ENCODE results near the gene NKAIN4.
"Not testable (repeated sequence)": the region's sequence is repeated elsewhere in the genome, so short reads cannot be mapped to it uniquely, and the experiment has no call there.

The NKAIN4 gene

GRCh38 chr20:63253438-63254231 lies 628 bp downstream of the NKAIN4 start:
- Mint-ChIP-seq H3K36me3 (ENCODE audit: insufficient read depth) (no peaks in the 10 kb centered on the region), H3K4me3 (peak overlapping the region; percentile 18 to 22), H3K27ac (no peak overlapping the region), H3K27me3 (peaks cover 69 to 92% of the 10 kb centered on the region in 2 donors), H3K4me1 (ENCODE audit: low read depth in 2 of 2) (peaks cover 4 to 12% of the 10 kb centered on the region in 2 donors), H3K9me3 (no peaks in the 10 kb centered on the region)
- DNase-seq (no peak), ATAC-seq (replicated peaks) (no peak)

- Mint-ChIP-seq H3K9me3 (no peaks in the 10 kb centered on the region), H3K27ac (no peak overlapping the region), H3K4me3 (peak overlapping the region; percentile 18 to 22), H3K27me3 (peaks cover 71 to 92% of the 10 kb centered on the region in 2 donors), H3K36me3 (ENCODE audit: insufficient read depth) (no peaks in the 10 kb centered on the region), H3K4me1 (ENCODE audit: low read depth in 2 of 2) (peaks cover 4 to 12% of the 10 kb centered on the region in 2 donors)
- ATAC-seq (replicated peaks) = no peak
- no peak for DNase-seq
Observed at GRCh38 chr20:63253065-63253437, 1.2 kb downstream of the NKAIN4 start.

DNA sequence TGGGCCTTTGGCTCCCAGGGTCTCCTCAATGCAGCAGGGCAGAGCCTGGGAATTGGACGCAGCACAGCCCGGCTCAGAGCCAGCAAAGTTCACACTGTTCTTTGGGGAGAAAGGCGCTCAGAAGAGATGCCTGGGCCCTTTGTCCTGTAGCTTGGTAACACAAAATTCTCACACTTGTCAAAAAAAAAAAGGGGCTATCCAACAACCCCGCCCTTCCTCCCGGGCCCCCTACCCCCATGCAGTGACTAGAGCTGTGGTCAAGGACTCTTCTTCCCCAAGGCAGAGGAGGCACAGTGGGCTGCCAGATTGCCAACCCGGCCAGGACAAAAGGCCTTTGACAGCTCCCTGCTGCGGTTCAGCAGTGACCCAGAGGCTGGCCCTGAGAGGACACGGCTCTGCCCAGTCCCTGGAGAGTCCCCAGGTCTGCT lies 2.0 kb downstream of the NKAIN4 start:
- no peak for DNase-seq
- ATAC-seq (replicated peaks) = no peak
- no peaks in the 10 kb centered on the region for H3K36me3 Mint-ChIP-seq (ENCODE audit: insufficient read depth)
- peaks cover 65 to 90% of the 10 kb centered on the region in 2 donors for H3K27me3 Mint-ChIP-seq
- no peak overlapping the region for H3K27ac Mint-ChIP-seq
- H3K4me3 Mint-ChIP-seq = peak overlapping the region in 1 of 2 donors; percentile 22
- H3K4me1 Mint-ChIP-seq (ENCODE audit: low read depth in 2 of 2) = peaks cover 4 to 12% of the 10 kb centered on the region in 2 donors
- no peaks in the 10 kb centered on the region for H3K9me3 Mint-ChIP-seq

DNA sequence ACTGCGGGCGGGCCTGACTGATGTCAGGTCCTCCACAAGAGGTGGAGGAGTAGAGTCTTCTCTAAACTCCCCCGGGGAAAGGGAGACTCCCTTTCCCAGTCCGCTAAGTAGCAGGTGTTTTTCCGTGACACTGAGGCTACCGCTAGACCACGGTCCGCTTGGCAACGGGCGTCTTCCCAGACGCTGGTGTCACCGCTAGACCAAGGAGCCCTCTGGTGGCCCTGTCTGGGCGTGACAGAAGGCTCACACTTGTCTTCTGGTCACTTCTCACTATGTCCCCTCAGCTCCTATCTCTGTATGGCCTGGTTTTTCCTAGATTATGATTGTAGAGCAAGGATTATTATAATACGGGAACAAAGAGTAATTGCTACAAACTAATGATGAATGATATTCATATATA lies 2.9 kb downstream of the NKAIN4 start:
- not testable (repeated sequence) for H3K9me3 Mint-ChIP-seq; H3K4me3 Mint-ChIP-seq; H3K36me3 Mint-ChIP-seq (ENCODE audit: insufficient read depth); DNase-seq; H3K27ac Mint-ChIP-seq; ATAC-seq (replicated peaks)
- Mint-ChIP-seq H3K27me3 (peaks cover 57 to 88% of the 10 kb centered on the region in 2 donors), H3K4me1 (ENCODE audit: low read depth in 2 of 2) (peaks cover 4 to 12% of the 10 kb centered on the region in 2 donors)

- no peak for DNase-seq
- Mint-ChIP-seq H3K4me1 (ENCODE audit: low read depth in 2 of 2) (peaks cover 4 to 9% of the 10 kb centered on the region in 2 donors), H3K27me3 (peaks cover 55 to 88% of the 10 kb centered on the region in 2 donors), H3K36me3 (ENCODE audit: insufficient read depth) (no peaks in the 10 kb centered on the region), H3K9me3 (no peaks in the 10 kb centered on the region), H3K27ac (no peak overlapping the region), H3K4me3 (no peak overlapping the region)
- no peak for ATAC-seq (replicated peaks)
Observed at GRCh38 chr20:63249891-63250290, 4.4 kb downstream of the NKAIN4 start.

GRCh38 chr20:63248835-63249591 lies 5.2 kb downstream of the NKAIN4 start:
- no peak for ATAC-seq (replicated peaks)
- H3K36me3 Mint-ChIP-seq (ENCODE audit: insufficient read depth) = no peaks in the 10 kb centered on the region
- peaks cover 53 to 87% of the 10 kb centered on the region in 2 donors for H3K27me3 Mint-ChIP-seq
- peaks cover 4 to 7% of the 10 kb centered on the region in 2 donors for H3K4me1 Mint-ChIP-seq (ENCODE audit: low read depth in 2 of 2)
- H3K4me3 Mint-ChIP-seq = no peak overlapping the region
- no peak overlapping the region for H3K27ac Mint-ChIP-seq
- DNase-seq = no peak
- H3K9me3 Mint-ChIP-seq = no peaks in the 10 kb centered on the region

GRCh38 chr20:63247671-63248228 lies 6.5 kb downstream of the NKAIN4 start:
- DNase-seq = no peak
- Mint-ChIP-seq H3K36me3 (ENCODE audit: insufficient read depth) (no peaks in the 10 kb centered on the region), H3K4me1 (ENCODE audit: low read depth in 2 of 2) (peaks cover 0 to 3% of the 10 kb centered on the region in 2 donors), H3K9me3 (no peaks in the 10 kb centered on the region), H3K27ac (no peak overlapping the region), H3K27me3 (peaks cover 49 to 86% of the 10 kb centered on the region in 2 donors), H3K4me3 (no peak overlapping the region)
- ATAC-seq (replicated peaks) = no peak

DNA sequence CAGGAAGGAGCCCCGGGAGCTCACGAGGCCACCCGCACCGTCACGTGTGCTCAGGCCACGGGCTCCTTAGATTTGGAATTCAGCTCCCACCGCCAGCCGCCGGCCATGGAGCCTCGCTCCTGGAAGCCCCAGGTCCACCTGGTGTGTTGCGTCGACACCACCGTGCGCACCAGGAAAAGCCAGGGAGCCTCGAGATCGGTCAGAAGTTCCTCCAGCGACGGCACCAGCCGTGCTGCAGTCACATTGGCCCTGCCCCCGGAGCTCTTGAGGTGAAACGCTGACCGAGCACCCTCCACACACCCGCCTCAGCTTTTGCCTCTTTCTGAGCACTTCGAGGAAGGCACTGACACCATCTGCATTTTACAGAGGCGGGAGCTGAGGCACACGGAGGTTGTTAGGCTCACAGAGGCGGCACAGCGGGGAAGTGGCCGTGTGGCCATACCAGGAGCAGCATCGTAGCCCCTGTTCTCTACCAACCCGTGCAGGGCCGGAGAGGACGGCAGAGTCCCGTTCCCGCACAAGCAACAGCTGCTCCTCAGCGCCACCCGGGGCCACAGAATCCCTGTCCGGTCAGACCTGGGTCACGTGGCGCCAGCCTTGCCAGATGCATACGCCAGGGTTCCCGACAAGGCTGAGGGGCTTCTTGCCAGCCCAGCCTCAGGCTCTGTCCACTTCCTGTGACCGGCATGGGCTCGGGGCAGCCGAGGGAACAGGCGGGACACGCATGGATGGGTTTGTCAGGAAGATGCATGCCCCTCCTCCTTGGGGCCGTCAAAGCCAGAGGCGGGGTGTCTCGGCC lies 7.6 kb downstream of the NKAIN4 start:
- DNase-seq = no peak

DNA sequence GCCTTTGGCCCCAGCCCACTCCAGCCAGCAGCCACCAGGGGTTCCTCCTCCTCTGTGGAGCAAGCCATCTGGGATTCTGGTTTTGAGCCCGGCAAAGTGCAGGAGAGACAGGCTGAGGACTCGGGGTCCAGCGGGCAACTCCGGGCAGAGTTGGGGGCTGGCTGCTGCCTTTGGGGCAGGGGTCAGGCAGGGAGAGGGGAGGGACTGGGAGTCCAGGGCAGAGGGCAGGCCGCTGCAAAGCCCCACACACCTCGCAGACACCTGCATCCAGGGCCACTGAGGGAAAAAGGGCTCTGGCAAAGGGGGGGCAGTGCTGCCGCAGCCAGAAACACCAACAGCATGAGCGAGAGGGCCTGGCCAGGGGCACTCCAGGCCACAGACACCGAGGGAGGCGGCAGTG lies 9.8 kb downstream of the NKAIN4 start:
- H3K36me3 Mint-ChIP-seq (ENCODE audit: insufficient read depth) = no peaks in the 10 kb centered on the region
- no peak for ATAC-seq (replicated peaks)
- no peak overlapping the region for H3K27ac Mint-ChIP-seq
- H3K9me3 Mint-ChIP-seq = no peaks in the 10 kb centered on the region
- DNase-seq = no peak
- H3K27me3 Mint-ChIP-seq = peaks cover 27 to 67% of the 10 kb centered on the region in 2 donors
- no peak overlapping the region for H3K4me3 Mint-ChIP-seq
- no peaks in the 10 kb centered on the region for H3K4me1 Mint-ChIP-seq (ENCODE audit: low read depth in 2 of 2)

More for the DNA sequence above, 7.6 kb downstream of the NKAIN4 start:
- Mint-ChIP-seq H3K27me3 (peaks cover 38 to 85% of the 10 kb centered on the region in 2 donors), H3K4me3 (no peak overlapping the region), H3K9me3 (no peaks in the 10 kb centered on the region), H3K4me1 (ENCODE audit: low read depth in 2 of 2) (no peaks in the 10 kb centered on the region), H3K36me3 (ENCODE audit: insufficient read depth) (no peaks in the 10 kb centered on the region), H3K27ac (no peak overlapping the region)
- no peak for ATAC-seq (replicated peaks)

DNA sequence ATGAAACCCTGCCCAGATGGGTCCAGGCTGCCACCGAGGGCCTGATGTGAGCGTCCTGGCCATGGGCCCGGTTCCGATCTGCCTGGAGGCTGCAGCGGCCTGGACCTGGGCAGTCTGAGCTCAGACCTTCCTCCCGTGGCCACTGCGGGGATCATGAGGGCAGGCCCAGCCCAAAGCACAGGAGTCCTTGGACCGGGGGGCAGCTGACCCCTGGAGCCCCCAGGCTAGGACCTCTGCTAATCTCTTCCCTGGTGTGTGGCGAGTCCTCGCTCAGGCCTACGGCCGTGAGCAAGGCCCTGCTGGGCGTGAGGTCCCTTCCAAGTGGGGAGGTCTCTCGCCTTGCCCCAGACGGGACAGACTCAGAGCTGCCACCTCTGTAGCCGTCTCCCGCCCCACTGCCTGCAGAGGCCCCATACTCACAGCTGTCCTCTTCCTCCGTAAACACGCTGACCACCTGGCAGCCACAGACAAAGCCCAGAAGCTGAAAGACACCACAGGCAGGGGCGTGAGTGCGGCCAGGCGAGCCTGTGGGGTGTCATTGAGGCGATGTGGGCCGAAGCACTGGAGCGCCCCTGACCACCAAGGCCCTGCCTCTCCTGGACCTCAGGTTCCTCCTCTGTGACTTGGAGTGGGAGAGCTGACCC lies 10.5 kb downstream of the NKAIN4 start:
- Mint-ChIP-seq H3K27ac (no peak overlapping the region), H3K27me3 (peaks cover 20 to 60% of the 10 kb centered on the region in 2 donors), H3K9me3 (no peaks in the 10 kb centered on the region), H3K4me3 (no peak overlapping the region), H3K36me3 (ENCODE audit: insufficient read depth) (no peaks in the 10 kb centered on the region), H3K4me1 (ENCODE audit: low read depth in 2 of 2) (no peaks in the 10 kb centered on the region)
- ATAC-seq (replicated peaks) (no peak), DNase-seq (no peak)

GRCh38 chr20:63242736-63243135 lies 11.5 kb downstream of the NKAIN4 start:
- Mint-ChIP-seq H3K27me3 (peaks cover 11 to 50% of the 10 kb centered on the region in 2 donors), H3K9me3 (no peaks in the 10 kb centered on the region), H3K4me3 (no peak overlapping the region), H3K36me3 (ENCODE audit: insufficient read depth) (no peaks in the 10 kb centered on the region), H3K27ac (no peak overlapping the region), H3K4me1 (ENCODE audit: low read depth in 2 of 2) (no peaks in the 10 kb centered on the region)
- DNase-seq (no peak), ATAC-seq (replicated peaks) (no peak)

GRCh38 chr20:63241272-63241671 lies 13.0 kb downstream of the NKAIN4 start:
- Mint-ChIP-seq H3K4me1 (ENCODE audit: low read depth in 2 of 2) (no peaks in the 10 kb centered on the region), H3K27ac (no peak overlapping the region), H3K4me3 (no peak overlapping the region), H3K9me3 (no peaks in the 10 kb centered on the region), H3K27me3 (peaks cover 11 to 39% of the 10 kb centered on the region in 2 donors), H3K36me3 (ENCODE audit: insufficient read depth) (no peaks in the 10 kb centered on the region)
- ATAC-seq (replicated peaks) = no peak
- DNase-seq = no peak

Measured in effector memory CD8-positive, alpha-beta T cell (primary cell).